MM.1S (cell line): ENCODE measurements around the gene CDC5L.

Experiments
- CTCF ChIP-seq: fragments of 300-600 bp; sonication (generic); IDR thresholded peaks from 2 replicates; pipeline ENCODE4 v1.5.1; 2016; ENCODE audit warnings: antibody characterized with exemption, low read length, mixed read lengths
- EZH2 ChIP-seq: fragments of 300-600 bp; sonication (generic); optimal IDR thresholded peaks from 2 replicates; pipeline ENCODE3; 2017; ENCODE audit warnings: low read depth, mild to moderate bottlenecking, antibody characterized with exemption, low read length, mixed read lengths

- TF ChIP-seq CTCF (no peak), EZH2 (no peak)
These were observed 86.1 kb downstream of the CDC5L start for GRCh38 chr6:44473393-44474189.
